Osteocyte (in vitro differentiated cells): ENCODE measurements around the gene XRN1. TPM values are rescaled to one million over a fixed set of nuclear protein-coding genes. Genes with fewer than 3 reads are reported as not detected.

ENCODE experiments used
- DNase-seq: peaks from one replicate; pipeline ENCODE4 v3.0.0; 2021; ENCODE audit warnings: mixed read lengths; ENCODE audit not compliant: unreplicated experiment; ENCODE audit errors: extremely low spot score
- H3K27ac Mint-ChIP-seq: one replicate; pipeline ENCODE4 v1.8.0; 2021; ENCODE audit warnings: mild to moderate bottlenecking, mixed read lengths; ENCODE audit not compliant: unreplicated experiment
- H3K27me3 Mint-ChIP-seq: one replicate; pipeline ENCODE4 v1.8.0; 2021; ENCODE audit warnings: mixed read lengths; ENCODE audit not compliant: unreplicated experiment
- H3K36me3 Mint-ChIP-seq: one replicate; pipeline ENCODE4 v1.8.0; 2021; ENCODE audit warnings: mixed read lengths; ENCODE audit not compliant: unreplicated experiment
- H3K4me1 Mint-ChIP-seq: one replicate; pipeline ENCODE4 v1.8.0; 2021; ENCODE audit warnings: mixed read lengths; ENCODE audit not compliant: unreplicated experiment
- H3K4me3 Mint-ChIP-seq: one replicate; pipeline ENCODE4 v1.8.0; 2021; ENCODE audit warnings: mild to moderate bottlenecking, moderate library complexity, mixed read lengths; ENCODE audit not compliant: unreplicated experiment
- H3K9me3 Mint-ChIP-seq: one replicate; pipeline ENCODE4 v1.8.0; 2021; ENCODE audit warnings: mixed read lengths; ENCODE audit not compliant: unreplicated experiment
- total RNA-seq: library from RNA; stranded (reverse); gene quantifications from 2 replicates; pipeline ENCODE4 v1.2.1, GENCODE V29; 2021
- TF ChIP-seq, protein P1 (sequence below): fragments of 200-600 bp; sonication (generic); IDR thresholded peaks from 2 replicates; pipeline ENCODE4 v1.5.0; 2021; ENCODE audit warnings: antibody characterized with exemption, mild to moderate bottlenecking, moderate library complexity

The XRN1 gene
- total RNA-seq, 1 donor from 2014 or later = 47.3 TPM

DNA sequence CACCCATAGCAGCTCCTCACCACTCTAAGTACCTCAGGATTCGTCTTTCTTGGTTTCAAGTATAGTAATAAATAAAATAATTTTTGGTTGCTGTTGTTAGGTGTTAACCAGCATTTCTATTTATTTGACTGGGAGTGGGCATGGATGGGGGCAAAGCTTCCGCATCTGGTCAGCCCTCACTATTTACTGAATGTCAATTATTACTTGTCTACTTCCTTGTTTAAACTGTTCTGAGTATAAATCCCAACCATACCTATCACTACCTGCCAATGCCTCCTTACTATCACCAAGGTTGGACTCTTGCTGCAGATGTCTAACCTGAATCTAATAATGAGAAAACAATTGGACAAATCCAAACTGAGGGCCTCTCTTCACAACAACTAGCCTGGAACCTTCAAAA is 180.6 kb downstream of the XRN1 start:
- no peaks in the 10 kb centered on the region for H3K36me3 Mint-ChIP-seq
- H3K4me3 Mint-ChIP-seq = no peak overlapping the region
- H3K27ac Mint-ChIP-seq = no peak overlapping the region
- no peaks in the 10 kb centered on the region for H3K27me3 Mint-ChIP-seq
- DNase-seq = no peak
- H3K4me1 Mint-ChIP-seq = peaks cover under 1% of the 10 kb centered on the region
- peaks cover 4% of the 10 kb centered on the region for H3K9me3 Mint-ChIP-seq
- TF ChIP-seq, protein P1, sequence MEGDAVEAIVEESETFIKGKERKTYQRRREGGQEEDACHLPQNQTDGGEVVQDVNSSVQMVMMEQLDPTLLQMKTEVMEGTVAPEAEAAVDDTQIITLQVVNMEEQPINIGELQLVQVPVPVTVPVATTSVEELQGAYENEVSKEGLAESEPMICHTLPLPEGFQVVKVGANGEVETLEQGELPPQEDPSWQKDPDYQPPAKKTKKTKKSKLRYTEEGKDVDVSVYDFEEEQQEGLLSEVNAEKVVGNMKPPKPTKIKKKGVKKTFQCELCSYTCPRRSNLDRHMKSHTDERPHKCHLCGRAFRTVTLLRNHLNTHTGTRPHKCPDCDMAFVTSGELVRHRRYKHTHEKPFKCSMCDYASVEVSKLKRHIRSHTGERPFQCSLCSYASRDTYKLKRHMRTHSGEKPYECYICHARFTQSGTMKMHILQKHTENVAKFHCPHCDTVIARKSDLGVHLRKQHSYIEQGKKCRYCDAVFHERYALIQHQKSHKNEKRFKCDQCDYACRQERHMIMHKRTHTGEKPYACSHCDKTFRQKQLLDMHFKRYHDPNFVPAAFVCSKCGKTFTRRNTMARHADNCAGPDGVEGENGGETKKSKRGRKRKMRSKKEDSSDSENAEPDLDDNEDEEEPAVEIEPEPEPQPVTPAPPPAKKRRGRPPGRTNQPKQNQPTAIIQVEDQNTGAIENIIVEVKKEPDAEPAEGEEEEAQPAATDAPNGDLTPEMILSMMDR = no peak

DNA sequence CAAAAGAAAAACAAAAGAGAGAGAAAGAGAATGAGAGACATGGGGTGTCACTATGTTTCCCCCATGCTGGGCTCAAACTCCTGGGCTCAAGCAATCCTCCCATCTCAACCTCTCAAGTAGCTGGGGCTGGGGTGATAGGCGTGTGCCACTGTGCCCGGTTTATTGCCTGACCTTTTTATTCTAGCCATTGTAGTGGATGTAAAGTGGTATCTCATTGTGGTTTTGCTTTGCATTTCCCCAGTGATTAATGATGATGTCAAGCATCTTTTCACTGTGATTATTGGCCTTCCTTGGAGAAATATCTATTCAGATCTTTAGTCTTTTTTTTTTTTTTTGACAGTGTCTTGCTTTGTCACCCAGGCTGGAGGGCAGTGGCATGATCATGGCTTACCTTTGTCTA is 184.7 kb downstream of the XRN1 start:
- no peak for DNase-seq
- Mint-ChIP-seq H3K9me3 (peaks cover 4% of the 10 kb centered on the region), H3K36me3 (peaks cover 2% of the 10 kb centered on the region), H3K27me3 (no peaks in the 10 kb centered on the region), H3K27ac (no peak overlapping the region), H3K4me1 (peaks cover 5% of the 10 kb centered on the region), H3K4me3 (no peak overlapping the region)
- TF ChIP-seq, protein P1 = no peak

DNA sequence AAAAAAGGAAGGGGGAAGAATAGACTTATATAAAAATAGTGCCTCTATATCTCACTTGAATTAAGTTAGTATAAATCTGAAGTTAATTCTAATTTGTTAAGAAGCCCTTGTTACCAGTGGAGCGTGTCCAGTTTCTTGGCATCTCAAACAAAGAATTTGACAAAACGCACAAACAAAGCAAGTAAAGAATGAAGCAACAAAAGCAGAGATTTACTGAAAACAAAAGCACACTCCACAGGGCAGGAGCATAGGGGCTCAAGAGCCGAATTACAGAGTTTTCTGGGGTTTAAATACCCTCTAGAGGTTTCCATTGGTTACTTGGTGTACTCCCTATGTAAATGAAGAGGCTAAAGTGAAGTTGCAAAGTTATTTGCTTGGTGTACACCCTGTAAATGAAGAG is 188.5 kb downstream of the XRN1 start:
- Mint-ChIP-seq H3K27ac (no peak overlapping the region), H3K27me3 (no peaks in the 10 kb centered on the region), H3K9me3 (peaks cover 7% of the 10 kb centered on the region), H3K4me3 (no peak overlapping the region), H3K4me1 (peaks cover 5% of the 10 kb centered on the region), H3K36me3 (peaks cover 2% of the 10 kb centered on the region)
- DNase-seq = no peak
- TF ChIP-seq, protein P1 = no peak

DNA sequence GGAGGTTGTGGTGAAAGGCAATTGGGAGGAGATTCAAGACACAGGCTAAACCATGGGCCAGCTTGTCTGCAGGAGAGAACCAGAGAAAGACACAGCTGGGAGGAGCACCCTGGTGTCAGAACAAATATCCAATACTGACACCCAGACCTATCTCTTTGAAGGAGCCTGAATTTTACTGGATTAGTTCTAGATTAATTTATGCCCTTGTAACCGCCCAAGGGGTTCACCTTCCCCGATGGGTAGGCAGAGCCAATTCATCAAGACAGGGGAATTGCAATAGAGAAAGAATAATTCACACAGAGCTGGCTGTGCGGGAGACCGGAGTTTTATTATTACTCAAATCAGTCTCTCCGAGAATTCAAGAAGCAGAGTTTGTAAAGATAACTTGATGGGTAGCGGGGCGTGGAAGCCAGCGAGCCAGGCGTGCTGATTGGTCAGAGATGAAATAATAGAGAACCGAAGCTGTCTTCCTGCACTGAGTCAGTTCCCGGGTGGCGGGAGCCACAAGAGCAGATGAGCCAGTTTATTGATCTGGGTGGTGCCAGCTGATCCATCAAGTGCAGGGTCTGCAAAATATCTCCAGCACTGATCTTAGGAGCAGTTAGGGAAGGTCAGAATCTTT is 191.0 kb downstream of the XRN1 start:
- Mint-ChIP-seq H3K27me3 (no peaks in the 10 kb centered on the region), H3K4me1 (peaks cover 5% of the 10 kb centered on the region), H3K27ac (no peak overlapping the region), H3K4me3 (no peak overlapping the region), H3K36me3 (peaks cover 4% of the 10 kb centered on the region), H3K9me3 (peaks cover 22% of the 10 kb centered on the region)
- DNase-seq = no peak
- TF ChIP-seq, protein P1 = no peak

Other genes with a start within 250 kb of the XRN1 start
- gene GK5, start 222.5 kb downstream of the XRN1 start, total RNA-seq = 33.3 and 36.8 TPM in 2 replicates
- gene ATR, start 130.7 kb upstream of the XRN1 start, total RNA-seq = 24.3 and 27.1 TPM in 2 replicates
- gene PLS1, start 148.4 kb upstream of the XRN1 start, total RNA-seq = 0.78 and 1.5 TPM in 2 replicates